ENCODE data around the gene DGKZ.

DGKZ gene

DNA sequence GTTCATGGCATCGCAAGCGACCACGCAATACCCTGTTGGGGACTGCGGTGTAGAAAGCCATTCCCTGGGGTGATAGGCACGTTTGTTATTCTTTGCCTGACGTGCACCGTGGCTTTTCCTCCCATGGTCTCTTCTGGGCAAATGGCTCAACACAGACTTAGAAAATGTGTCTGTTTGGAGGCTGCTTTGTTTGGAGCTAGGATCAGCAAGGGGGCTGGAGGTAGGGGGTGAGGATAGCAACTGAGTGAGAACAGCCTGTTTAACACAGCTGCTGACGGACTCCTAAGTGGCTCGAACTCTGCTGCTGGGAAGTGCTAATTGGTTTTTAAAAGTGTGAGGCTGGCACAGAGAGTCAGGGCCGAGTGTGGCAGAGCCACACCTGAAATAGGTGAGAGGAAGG is 60.4 kb downstream of the DGKZ start:
- Histone ChIP-seq H3K4me1 (ENCODE audit: control insufficient read depth, insufficient read depth, low read length, poor library complexity, severe bottlenecking) (no peaks in the 10 kb centered on the region), H3K27ac (ENCODE audit: low read depth, low read length, severe bottlenecking) (no peak overlapping the region), H3K9me3 (ENCODE audit: control insufficient read depth, low read length) (no peaks in the 10 kb centered on the region), H3K4me3 (ENCODE audit: extremely low read depth, insufficient read depth, low read length, poor library complexity, severe bottlenecking) (no peak overlapping the region), H3K36me3 (ENCODE audit: control insufficient read depth, insufficient read depth, low read length) (peaks cover 78% of the 10 kb centered on the region)
- WGBS, 2 experiments (ENCODE audit: insufficient coverage in 2 of 2): 84 to 86% methylated on average over 8 of the region's 10 CpGs

DNA sequence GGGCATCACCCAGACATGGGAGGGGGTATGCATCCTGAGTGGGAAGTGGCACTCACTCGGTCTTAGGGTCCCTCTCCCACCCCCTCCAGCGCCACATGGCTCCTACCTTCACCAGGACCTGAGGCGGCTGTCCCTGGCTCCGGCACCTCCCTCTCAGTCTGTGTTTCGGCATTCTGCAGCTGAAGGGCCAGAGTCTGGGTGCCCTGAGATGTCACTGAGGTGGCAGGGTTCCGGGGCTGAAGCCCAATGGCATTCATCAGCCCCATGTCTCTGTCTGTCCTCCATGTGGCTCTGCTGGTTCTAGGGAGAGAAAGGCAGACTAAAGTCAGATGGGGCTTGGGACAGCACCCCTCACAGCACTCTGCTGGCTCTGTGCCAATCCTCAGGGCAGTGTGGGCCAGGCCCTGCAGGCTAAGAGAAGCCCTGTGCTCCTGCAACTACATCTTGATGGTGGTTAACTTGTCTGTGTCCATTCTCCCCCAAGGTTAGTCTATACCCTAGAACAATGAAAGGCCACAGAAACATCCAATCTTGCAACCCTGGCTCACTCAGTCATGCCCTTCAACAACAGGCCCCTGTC is 61.2 kb downstream of the DGKZ start:
- H3K27ac ChIP-seq (ENCODE audit: low read depth, low read length, severe bottlenecking): no peak overlapping the region
- WGBS, 2 experiments (ENCODE audit: insufficient coverage in 2 of 2): 93 to 94% methylated on average over 3 to 6 of the region's 6 CpGs
- no peaks in the 10 kb centered on the region for H3K9me3 ChIP-seq (ENCODE audit: control insufficient read depth, low read length)
- H3K4me1 ChIP-seq (ENCODE audit: control insufficient read depth, insufficient read depth, low read length, poor library complexity, severe bottlenecking): no peaks in the 10 kb centered on the region
- peaks cover 78% of the 10 kb centered on the region for H3K36me3 ChIP-seq (ENCODE audit: control insufficient read depth, insufficient read depth, low read length)
- H3K4me3 ChIP-seq (ENCODE audit: extremely low read depth, insufficient read depth, low read length, poor library complexity, severe bottlenecking): no peak overlapping the region

DNA sequence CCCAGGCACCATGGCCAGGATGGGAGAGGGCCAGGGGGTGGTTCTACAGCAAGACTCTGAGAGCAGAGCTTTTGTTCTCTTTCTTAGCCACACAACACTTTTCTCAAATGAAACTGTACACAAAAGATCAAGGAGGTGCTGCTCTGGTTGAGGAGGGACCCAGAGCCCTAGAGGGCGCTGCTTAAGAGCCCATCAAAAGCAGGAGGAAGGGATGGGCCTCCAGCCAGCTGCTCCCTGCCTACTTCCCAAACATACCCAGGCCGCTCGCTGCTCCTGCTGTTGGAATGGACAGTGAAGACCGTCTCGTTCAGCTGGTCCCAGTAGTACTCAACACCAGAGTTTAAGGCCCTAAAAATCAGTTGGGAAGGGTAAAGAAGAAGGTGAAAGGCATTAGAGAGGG is 62.8 kb downstream of the DGKZ start:
- H3K9me3 ChIP-seq (ENCODE audit: control insufficient read depth, low read length): no peaks in the 10 kb centered on the region
- no peak overlapping the region for H3K4me3 ChIP-seq (ENCODE audit: extremely low read depth, insufficient read depth, low read length, poor library complexity, severe bottlenecking)
- H3K4me1 ChIP-seq (ENCODE audit: control insufficient read depth, insufficient read depth, low read length, poor library complexity, severe bottlenecking): no peaks in the 10 kb centered on the region
- WGBS, 2 experiments (ENCODE audit: insufficient coverage in 2 of 2): 8 to 44% methylated on average over 1 of the region's 5 CpGs
- H3K27ac ChIP-seq (ENCODE audit: low read depth, low read length, severe bottlenecking): no peak overlapping the region
- H3K36me3 ChIP-seq (ENCODE audit: control insufficient read depth, insufficient read depth, low read length): peaks cover 80% of the 10 kb centered on the region

DNA sequence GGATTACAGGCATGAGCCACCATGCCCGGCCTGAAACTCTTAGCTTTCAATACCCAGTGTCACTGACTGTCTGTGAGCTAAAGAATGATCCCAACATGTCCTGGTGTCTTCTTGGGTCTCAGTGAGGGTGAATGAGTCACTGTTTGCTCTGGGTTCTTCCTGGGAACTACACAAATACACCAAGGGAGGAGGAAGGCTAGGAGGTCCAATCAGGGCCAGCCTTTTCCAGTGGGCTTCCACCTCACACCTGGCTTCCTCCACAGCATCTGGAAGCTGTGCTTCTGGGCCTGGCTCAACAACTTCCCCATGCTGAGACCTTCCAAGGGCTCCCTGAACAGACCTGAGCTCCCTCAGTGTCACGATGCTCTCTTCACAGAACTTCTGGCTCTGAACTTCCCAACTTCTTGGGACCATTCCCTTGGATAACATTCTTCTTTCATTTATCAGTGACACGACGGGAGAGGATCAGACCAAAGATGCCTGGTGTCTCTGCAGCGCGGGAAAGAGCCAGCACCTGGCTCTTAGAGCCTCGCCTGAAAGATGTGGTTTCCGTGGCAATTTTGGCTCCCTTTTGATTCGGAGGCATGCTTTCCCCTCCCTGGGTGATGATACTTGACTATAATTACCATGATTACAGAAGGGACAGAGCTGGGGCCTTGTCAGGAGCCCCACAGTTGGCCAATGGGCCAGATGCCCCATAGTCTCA is 66.7 kb downstream of the DGKZ start:
- Histone ChIP-seq H3K27ac (ENCODE audit: low read depth, low read length, severe bottlenecking) (no peak overlapping the region), H3K36me3 (ENCODE audit: control insufficient read depth, insufficient read depth, low read length) (peaks cover 81% of the 10 kb centered on the region), H3K4me3 (ENCODE audit: extremely low read depth, insufficient read depth, low read length, poor library complexity, severe bottlenecking) (no peak overlapping the region), H3K9me3 (ENCODE audit: control insufficient read depth, low read length) (no peaks in the 10 kb centered on the region), H3K4me1 (ENCODE audit: control insufficient read depth, insufficient read depth, low read length, poor library complexity, severe bottlenecking) (no peaks in the 10 kb centered on the region)
- 96 to 99% methylated on average over 8 to 9 of the region's 9 CpGs for WGBS, 2 experiments (ENCODE audit: insufficient coverage in 2 of 2)

DNA sequence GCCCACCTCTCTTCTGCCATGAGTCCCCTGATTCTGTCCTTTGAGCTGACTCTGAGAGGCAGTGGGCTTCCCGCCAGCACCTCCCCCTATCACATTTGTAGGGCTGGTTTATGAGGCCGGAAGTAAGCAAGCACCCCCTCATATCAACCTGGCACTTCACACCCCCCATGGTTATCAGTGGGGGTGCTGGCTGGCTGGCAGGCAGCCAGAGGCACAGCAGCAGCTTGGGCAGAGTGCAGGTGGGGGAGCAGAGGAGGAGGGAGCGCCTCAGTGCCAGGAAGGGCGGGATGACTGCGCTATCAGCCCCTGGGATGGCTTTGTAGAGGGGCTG is 67.2 kb downstream of the DGKZ start:
- Histone ChIP-seq H3K4me3 (ENCODE audit: extremely low read depth, insufficient read depth, low read length, poor library complexity, severe bottlenecking) (no peak overlapping the region), H3K36me3 (ENCODE audit: control insufficient read depth, insufficient read depth, low read length) (peaks cover 78% of the 10 kb centered on the region), H3K4me1 (ENCODE audit: control insufficient read depth, insufficient read depth, low read length, poor library complexity, severe bottlenecking) (no peaks in the 10 kb centered on the region), H3K27ac (ENCODE audit: low read depth, low read length, severe bottlenecking) (no peak overlapping the region), H3K9me3 (ENCODE audit: control insufficient read depth, low read length) (no peaks in the 10 kb centered on the region)
- 90% methylated on average over 2 of the region's 5 CpGs; no CpG with 5 or more reads in 1 of the 2 experiments for WGBS, 2 experiments (ENCODE audit: insufficient coverage in 2 of 2)

DNA sequence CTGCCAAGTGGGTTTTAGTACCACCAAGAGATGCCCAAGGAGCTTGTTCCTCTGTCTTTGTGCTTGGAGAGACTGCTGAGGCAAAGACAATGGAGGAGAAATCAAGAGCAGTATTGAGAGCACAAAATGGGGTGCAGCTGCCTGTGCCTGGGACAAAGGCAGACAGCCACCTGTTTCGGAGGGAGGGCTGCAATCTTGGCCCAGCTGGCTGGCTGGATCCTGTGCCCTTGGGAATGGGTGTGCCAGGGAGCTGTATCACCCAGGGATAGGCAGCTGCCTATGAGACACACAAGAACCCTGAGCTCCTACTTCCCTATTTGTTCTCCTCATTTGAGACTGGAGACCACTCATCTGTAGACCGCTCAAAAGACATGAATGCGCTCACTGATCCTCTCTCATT is 67.6 kb downstream of the DGKZ start:
- H3K36me3 ChIP-seq (ENCODE audit: control insufficient read depth, insufficient read depth, low read length): peaks cover 78% of the 10 kb centered on the region
- 67% methylated on average over 3 of the region's 3 CpGs for WGBS, 2 experiments (ENCODE audit: insufficient coverage in 2 of 2)

DNA sequence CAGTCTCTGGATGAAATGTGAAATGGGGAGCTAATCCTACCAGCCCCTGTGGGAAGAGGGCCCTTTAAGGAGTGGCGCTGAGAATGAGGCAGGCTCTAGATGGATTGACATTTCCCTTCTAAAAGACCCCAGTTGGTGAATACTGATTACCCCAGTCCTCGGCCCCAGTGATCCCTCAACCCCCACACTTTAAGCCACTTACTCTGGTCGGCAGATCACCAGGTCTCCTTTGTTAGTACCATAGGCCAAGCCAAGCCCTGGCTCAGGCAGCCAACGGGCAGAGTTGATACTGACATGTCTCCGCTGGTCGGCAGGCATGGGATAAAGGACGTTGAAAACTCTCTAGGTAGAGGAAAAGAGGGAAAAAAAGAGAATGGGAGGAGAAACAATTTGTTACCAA is 70.4 kb downstream of the DGKZ start:
- Histone ChIP-seq H3K27ac (ENCODE audit: low read depth, low read length, severe bottlenecking) (no peak overlapping the region), H3K9me3 (ENCODE audit: control insufficient read depth, low read length) (no peaks in the 10 kb centered on the region), H3K36me3 (ENCODE audit: control insufficient read depth, insufficient read depth, low read length) (peaks cover 80% of the 10 kb centered on the region), H3K4me1 (ENCODE audit: control insufficient read depth, insufficient read depth, low read length, poor library complexity, severe bottlenecking) (no peaks in the 10 kb centered on the region), H3K4me3 (ENCODE audit: extremely low read depth, insufficient read depth, low read length, poor library complexity, severe bottlenecking) (no peak overlapping the region)
- WGBS, 2 experiments (ENCODE audit: insufficient coverage in 2 of 2): 78 to 88% methylated on average over 3 to 4 of the region's 7 CpGs

More for the DNA sequence above, 67.6 kb downstream of the DGKZ start:
- no peaks in the 10 kb centered on the region for H3K9me3 ChIP-seq (ENCODE audit: control insufficient read depth, low read length)
- no peak overlapping the region for H3K27ac ChIP-seq (ENCODE audit: low read depth, low read length, severe bottlenecking)
- no peak overlapping the region for H3K4me3 ChIP-seq (ENCODE audit: extremely low read depth, insufficient read depth, low read length, poor library complexity, severe bottlenecking)
- H3K4me1 ChIP-seq (ENCODE audit: control insufficient read depth, insufficient read depth, low read length, poor library complexity, severe bottlenecking): no peaks in the 10 kb centered on the region

DNA sequence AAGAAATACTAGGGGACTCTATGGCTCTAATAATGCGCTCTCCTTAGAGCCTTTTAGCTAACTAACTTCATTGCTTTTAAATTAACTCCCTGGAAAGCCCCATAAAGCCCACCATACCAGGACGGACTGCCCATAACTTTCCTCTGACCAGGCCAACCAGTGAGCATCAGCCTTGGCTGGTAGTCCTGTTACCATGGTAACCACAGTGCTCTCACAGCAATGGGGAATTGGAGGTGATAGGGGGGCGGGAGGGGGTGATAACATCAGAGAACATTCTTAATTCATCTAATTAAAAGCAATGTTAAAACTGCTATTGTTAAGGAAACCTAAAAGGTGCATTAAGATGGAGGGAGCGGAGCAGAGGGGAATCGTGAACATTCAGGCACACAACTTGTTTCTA is 71.5 kb downstream of the DGKZ start:
- H3K4me1 ChIP-seq (ENCODE audit: control insufficient read depth, insufficient read depth, low read length, poor library complexity, severe bottlenecking): no peaks in the 10 kb centered on the region
- no peak overlapping the region for H3K4me3 ChIP-seq (ENCODE audit: extremely low read depth, insufficient read depth, low read length, poor library complexity, severe bottlenecking)
- H3K27ac ChIP-seq (ENCODE audit: low read depth, low read length, severe bottlenecking): no peak overlapping the region
- peaks cover 70% of the 10 kb centered on the region for H3K36me3 ChIP-seq (ENCODE audit: control insufficient read depth, insufficient read depth, low read length)
- WGBS, 2 experiments (ENCODE audit: insufficient coverage in 2 of 2): 100% methylated on average over 1 to 2 of the region's 5 CpGs
- no peaks in the 10 kb centered on the region for H3K9me3 ChIP-seq (ENCODE audit: control insufficient read depth, low read length)

DNA sequence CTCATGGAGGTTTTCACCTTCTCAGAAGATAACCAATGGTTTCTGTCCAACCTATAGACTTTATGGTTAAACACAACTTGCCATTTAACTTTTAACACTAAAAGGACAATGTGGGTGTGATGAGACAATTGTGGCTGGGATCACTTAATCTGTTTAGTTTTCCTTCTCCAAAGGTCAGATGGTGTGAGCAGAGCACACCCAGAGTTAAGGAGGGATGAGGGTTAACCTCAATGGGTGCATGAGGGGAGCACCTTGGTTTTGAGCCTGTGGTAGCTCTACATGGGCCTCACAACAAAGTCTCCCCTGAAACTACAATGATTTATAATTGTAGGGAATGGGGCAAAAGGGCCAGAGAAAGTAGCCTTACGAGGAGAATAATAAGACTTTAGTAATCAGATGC is 73.2 kb downstream of the DGKZ start:
- no CpG with 5 or more reads among the region's 1 CpG for WGBS, 2 experiments (ENCODE audit: insufficient coverage in 2 of 2)
- H3K4me3 ChIP-seq (ENCODE audit: extremely low read depth, insufficient read depth, low read length, poor library complexity, severe bottlenecking): no peak overlapping the region

DNA sequence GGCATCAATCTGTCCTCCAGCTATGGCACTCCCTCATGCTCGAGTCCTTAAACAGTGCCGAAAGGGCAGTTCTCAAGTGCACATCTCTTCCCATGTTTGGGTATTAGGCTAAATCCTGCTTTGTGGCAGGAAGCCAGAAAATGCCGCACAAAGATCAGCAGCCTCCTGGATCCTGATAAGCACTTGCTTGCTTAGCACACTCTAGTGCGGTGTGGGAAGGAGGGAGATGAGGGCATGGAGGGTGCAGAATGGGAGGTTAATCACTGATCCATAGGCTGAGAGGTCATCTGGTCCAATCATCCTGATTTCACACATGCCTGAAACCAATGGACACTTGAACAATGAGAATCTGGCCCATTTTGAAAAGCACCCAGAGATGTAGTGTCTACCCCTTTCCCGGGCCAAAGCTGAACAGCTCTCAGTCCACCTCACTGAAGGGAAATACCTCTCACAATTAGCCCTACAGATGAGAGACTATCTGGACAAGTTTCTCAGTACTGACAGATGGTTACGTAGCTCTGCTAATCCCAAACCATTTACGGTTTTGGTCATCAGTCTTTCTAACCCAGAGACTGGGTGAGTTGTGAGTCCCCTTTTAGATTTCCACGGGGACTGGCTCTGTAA is 74.1 kb downstream of the DGKZ start:
- H3K36me3 ChIP-seq (ENCODE audit: control insufficient read depth, insufficient read depth, low read length): peaks cover 60% of the 10 kb centered on the region
- WGBS, 2 experiments (ENCODE audit: insufficient coverage in 2 of 2): 97 to 100% methylated on average over 5 to 6 of the region's 8 CpGs
- no peaks in the 10 kb centered on the region for H3K4me1 ChIP-seq (ENCODE audit: control insufficient read depth, insufficient read depth, low read length, poor library complexity, severe bottlenecking)
- H3K27ac ChIP-seq (ENCODE audit: low read depth, low read length, severe bottlenecking): no peak overlapping the region
- H3K9me3 ChIP-seq (ENCODE audit: control insufficient read depth, low read length): no peaks in the 10 kb centered on the region
- no peak overlapping the region for H3K4me3 ChIP-seq (ENCODE audit: extremely low read depth, insufficient read depth, low read length, poor library complexity, severe bottlenecking)

More for the DNA sequence above, 73.2 kb downstream of the DGKZ start:
- Histone ChIP-seq H3K9me3 (ENCODE audit: control insufficient read depth, low read length) (no peaks in the 10 kb centered on the region), H3K4me1 (ENCODE audit: control insufficient read depth, insufficient read depth, low read length, poor library complexity, severe bottlenecking) (no peaks in the 10 kb centered on the region), H3K36me3 (ENCODE audit: control insufficient read depth, insufficient read depth, low read length) (peaks cover 65% of the 10 kb centered on the region), H3K27ac (ENCODE audit: low read depth, low read length, severe bottlenecking) (no peak overlapping the region)

DNA sequence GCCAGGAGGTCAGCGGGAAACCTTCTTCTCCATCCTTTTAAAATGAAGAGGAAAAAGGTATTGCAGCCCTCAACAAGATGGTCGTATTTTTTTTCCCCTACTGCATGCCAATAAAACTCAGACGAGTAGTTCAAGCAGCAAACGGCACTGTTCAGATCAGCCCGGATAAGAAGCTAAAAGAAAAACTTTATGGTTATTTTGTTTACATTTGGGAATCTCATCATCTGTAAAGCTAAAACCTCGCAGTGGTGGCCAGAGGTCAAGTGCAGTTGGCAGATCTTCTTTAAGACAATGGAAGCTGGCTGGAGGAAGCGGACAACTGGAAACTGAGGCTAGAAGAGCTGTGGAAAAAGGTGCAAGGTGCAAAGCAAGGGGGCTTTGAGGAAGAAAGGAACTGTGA is 75.3 kb downstream of the DGKZ start:
- Histone ChIP-seq H3K36me3 (ENCODE audit: control insufficient read depth, insufficient read depth, low read length) (peaks cover 49% of the 10 kb centered on the region), H3K4me1 (ENCODE audit: control insufficient read depth, insufficient read depth, low read length, poor library complexity, severe bottlenecking) (no peaks in the 10 kb centered on the region), H3K9me3 (ENCODE audit: control insufficient read depth, low read length) (no peaks in the 10 kb centered on the region), H3K4me3 (ENCODE audit: extremely low read depth, insufficient read depth, low read length, poor library complexity, severe bottlenecking) (no peak overlapping the region), H3K27ac (ENCODE audit: low read depth, low read length, severe bottlenecking) (no peak overlapping the region)
- WGBS, 2 experiments (ENCODE audit: insufficient coverage in 2 of 2): 98 to 100% methylated on average over 5 to 6 of the region's 7 CpGs
